ENCODE data around the gene OR2T8.

Gene OR2T8

GRCh38 chr1:247966532-247967204, 46.6 kb downstream of the OR2T8 start:
- no peak overlapping the region for H3K4me3 ChIP-seq (ENCODE audit: control insufficient read depth, low read depth, low read length)
- TF ChIP-seq CTCF (conservative IDR thresholded peaks at IDR 0.05; ENCODE audit: control insufficient read depth, insufficient read depth, low read depth, low read length) = no peak
- DNase-seq (ENCODE audit: low read depth) = no peak

Measured in fibroblast of mammary gland (primary cell).